Natural killer cell (primary cell): ENCODE results near the gene CACNG4. TPM values are rescaled to one million over a fixed set of nuclear protein-coding genes. Genes with fewer than 3 reads are reported as not detected.

Experiments used
- ATAC-seq, 3 donors: fragments of 150-1000 bp in 2 of 3; fragments of 200-7000 bp in 1 of 3; cut with Tn5 transposase; 1 replicate in 1 of 3; 2 replicates in 2 of 3; pipeline ENCODE4 v1.10.0; 2021; ENCODE audit warnings: mild to moderate bottlenecking in 2 of 3, moderate library complexity in 2 of 3
- DNase-seq, 2 donors: peaks; one replicate each; pipeline versions ENCODE4 v3.0.0 to v3.0.0-alpha.2; 2013 to 2021; ENCODE audit warnings: mixed read lengths in 1 of 2
- H3K27ac ChIP-seq: one replicate; pipeline ENCODE4 v1.5.1; 2013; ENCODE audit warnings: mild to moderate bottlenecking, low read length
- H3K27me3 ChIP-seq: one replicate; pipeline ENCODE4 v1.6.1; 2013; ENCODE audit warnings: low read length; ENCODE audit not compliant: control insufficient read depth, insufficient read depth
- H3K36me3 ChIP-seq: one replicate; pipeline ENCODE4 v1.6.1; 2013; ENCODE audit warnings: low read length; ENCODE audit not compliant: control insufficient read depth, insufficient read depth
- H3K4me1 ChIP-seq: one replicate; pipeline ENCODE4 v1.6.1; 2013; ENCODE audit warnings: low read length; ENCODE audit not compliant: control insufficient read depth, insufficient read depth
- H3K4me3 ChIP-seq: one replicate; pipeline ENCODE4 v1.5.1; 2013; ENCODE audit warnings: low read length
- H3K9me3 ChIP-seq: one replicate; pipeline ENCODE4 v1.6.1; 2013; ENCODE audit warnings: low read length; ENCODE audit not compliant: control insufficient read depth, insufficient read depth
- H3K27ac Mint-ChIP-seq, 2 donors: one replicate each; pipeline ENCODE4 v1.8.0; 2022; ENCODE audit warnings: mild to moderate bottlenecking in 2 of 2, mixed read lengths in 2 of 2, moderate library complexity in 1 of 2
- H3K27me3 Mint-ChIP-seq, 2 donors: one replicate each; pipeline ENCODE4 v1.8.0; 2022; ENCODE audit warnings: low read depth in 2 of 2, mixed read lengths in 2 of 2
- H3K36me3 Mint-ChIP-seq: one replicate; pipeline ENCODE4 v1.8.0; 2022; ENCODE audit warnings: mixed read lengths
- H3K4me1 Mint-ChIP-seq, 2 donors: one replicate each; pipeline ENCODE4 v1.8.0; 2022; ENCODE audit warnings: mixed read lengths in 2 of 2
- H3K4me3 Mint-ChIP-seq: one replicate; pipeline ENCODE4 v1.8.0; 2022; ENCODE audit warnings: mild to moderate bottlenecking, moderate library complexity, mixed read lengths
- H3K9me3 Mint-ChIP-seq, 2 donors: one replicate each; pipeline ENCODE4 v1.8.0; 2022; ENCODE audit warnings: mixed read lengths in 2 of 2
- WGBS: methylation state at CpG from one replicate; pipeline ENCODE4 v1.1.7; 2013; ENCODE audit warnings: missing lambda C conversion rate; ENCODE audit not compliant: insufficient coverage; 5-methylcytosine and 5-hydroxymethylcytosine counted together
- intact Hi-C: fragments of 100-400 bp; cut with micrococcal nuclease; formaldehyde crosslinking; loops from one replicate; pipeline ENCODE4 v1.14.2; 2022
- total RNA-seq, 4 donors: library from RNA; stranded (reverse); fragments of 120-200 nt in 1 of 4; gene quantifications; one replicate each; pipeline versions ENCODE4 v1.2.3 to v1.2.4, GENCODE V29; 2013 to 2022
- TF ChIP-seq, protein P1 (sequence below): fragments of 200-600 bp; IDR thresholded peaks from one replicate; pipeline ENCODE4 v1.8.0; 2022; ENCODE audit warnings: antibody characterized with exemption

CACNG4 gene
- total RNA-seq, 3 donors from 2014 or later (not counting 1 experiment from before 2014, with no cell fraction given) = not detected

DNA sequence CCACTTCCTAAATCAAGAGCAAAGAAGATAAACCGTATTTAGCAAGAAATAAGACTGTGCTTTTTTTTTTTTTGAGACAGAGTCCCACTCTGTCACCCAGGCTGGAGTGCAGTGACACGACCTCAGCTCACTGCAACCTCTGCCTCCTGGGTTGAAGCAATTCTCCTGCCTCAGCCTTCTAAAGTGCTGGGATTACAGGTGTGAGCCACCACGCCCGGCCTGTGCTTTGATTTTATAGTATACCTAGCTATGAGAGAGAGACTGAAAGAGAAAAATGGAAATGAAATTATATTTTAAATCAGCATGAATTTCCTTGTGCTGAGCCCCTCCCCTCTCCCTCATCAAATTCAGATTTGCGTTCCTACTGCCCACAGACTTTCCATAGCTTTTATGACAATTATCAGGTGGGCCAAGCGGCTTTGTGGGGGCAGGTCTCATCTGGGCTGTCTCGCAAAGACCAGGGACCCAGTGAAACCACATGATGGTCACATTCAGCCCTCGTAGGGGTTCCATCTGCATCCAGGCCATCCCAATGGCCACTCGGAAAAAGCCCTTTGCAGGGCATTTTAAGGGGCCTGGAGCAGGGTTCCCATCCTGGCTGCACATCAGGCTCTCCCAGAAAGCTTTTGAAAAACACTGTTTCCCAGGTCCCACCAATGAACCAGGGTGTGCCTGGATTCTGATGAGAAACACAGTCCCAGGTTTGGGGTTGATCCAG lies 88.4 kb downstream of the CACNG4 start:
- H3K36me3 ChIP-seq = no peaks in the 10 kb centered on the region
- TF ChIP-seq, protein P1, sequence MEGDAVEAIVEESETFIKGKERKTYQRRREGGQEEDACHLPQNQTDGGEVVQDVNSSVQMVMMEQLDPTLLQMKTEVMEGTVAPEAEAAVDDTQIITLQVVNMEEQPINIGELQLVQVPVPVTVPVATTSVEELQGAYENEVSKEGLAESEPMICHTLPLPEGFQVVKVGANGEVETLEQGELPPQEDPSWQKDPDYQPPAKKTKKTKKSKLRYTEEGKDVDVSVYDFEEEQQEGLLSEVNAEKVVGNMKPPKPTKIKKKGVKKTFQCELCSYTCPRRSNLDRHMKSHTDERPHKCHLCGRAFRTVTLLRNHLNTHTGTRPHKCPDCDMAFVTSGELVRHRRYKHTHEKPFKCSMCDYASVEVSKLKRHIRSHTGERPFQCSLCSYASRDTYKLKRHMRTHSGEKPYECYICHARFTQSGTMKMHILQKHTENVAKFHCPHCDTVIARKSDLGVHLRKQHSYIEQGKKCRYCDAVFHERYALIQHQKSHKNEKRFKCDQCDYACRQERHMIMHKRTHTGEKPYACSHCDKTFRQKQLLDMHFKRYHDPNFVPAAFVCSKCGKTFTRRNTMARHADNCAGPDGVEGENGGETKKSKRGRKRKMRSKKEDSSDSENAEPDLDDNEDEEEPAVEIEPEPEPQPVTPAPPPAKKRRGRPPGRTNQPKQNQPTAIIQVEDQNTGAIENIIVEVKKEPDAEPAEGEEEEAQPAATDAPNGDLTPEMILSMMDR = no peak

DNA sequence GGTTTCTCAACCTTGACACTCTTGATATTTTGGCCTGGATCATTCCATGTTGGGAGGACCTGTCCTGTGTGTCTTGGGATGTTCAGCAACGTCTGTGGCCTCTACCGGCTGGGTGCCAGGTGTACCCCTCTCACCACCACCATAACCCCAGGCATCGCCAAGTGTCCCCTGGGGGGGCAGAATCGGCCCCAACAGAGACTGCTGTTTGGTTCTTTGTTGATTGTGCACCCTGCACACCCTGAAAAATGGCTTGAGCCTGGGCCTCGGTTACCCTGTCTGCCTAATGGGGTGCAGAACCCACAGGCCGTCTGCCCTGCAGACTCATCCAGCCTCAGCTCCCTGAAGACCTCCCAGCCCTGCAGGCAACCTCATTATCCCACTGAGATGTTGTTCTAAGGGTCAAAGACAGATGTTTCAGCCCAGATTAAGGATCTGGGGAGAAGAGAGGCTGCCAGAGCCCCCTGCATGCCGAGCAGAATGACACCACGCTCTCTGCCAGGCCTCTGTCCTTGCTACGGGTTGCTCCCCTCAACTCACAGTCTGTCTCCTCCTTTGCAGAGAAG lies 89.0 kb downstream of the CACNG4 start:
- Mint-ChIP-seq H3K4me3 (no peak overlapping the region), H3K9me3 (peaks cover 2 to 6% of the 10 kb centered on the region in 2 donors), H3K4me1 (no peaks in the 10 kb centered on the region), H3K36me3 (peaks cover 5% of the 10 kb centered on the region), H3K27ac (no peak overlapping the region), H3K27me3 (no peaks in the 10 kb centered on the region)
- ATAC-seq (no peak), DNase-seq (no peak)
- no peak overlapping the region for H3K4me3 ChIP-seq
- no peak overlapping the region for H3K27ac ChIP-seq
- no peaks in the 10 kb centered on the region for H3K4me1 ChIP-seq
- H3K36me3 ChIP-seq = no peaks in the 10 kb centered on the region
- intact Hi-C loops = no loop called here
- peaks cover 15% of the 10 kb centered on the region for H3K9me3 ChIP-seq
- TF ChIP-seq, protein P1 = no peak
- WGBS = 94% methylated on average over 9 of the region's 9 CpGs
- no peaks in the 10 kb centered on the region for H3K27me3 ChIP-seq

More for the DNA sequence above, 88.4 kb downstream of the CACNG4 start:
- 93% methylated on average over 9 of the region's 9 CpGs for WGBS
- DNase-seq (no peak), ATAC-seq (no peak)
- intact Hi-C loops = no loop called here
- H3K27ac ChIP-seq = no peak overlapping the region
- H3K4me3 ChIP-seq = no peak overlapping the region
- no peaks in the 10 kb centered on the region for H3K4me1 ChIP-seq
- no peaks in the 10 kb centered on the region for H3K27me3 Mint-ChIP-seq
- H3K36me3 Mint-ChIP-seq = peaks cover 12% of the 10 kb centered on the region
- no peaks in the 10 kb centered on the region for H3K4me1 Mint-ChIP-seq
- H3K27ac Mint-ChIP-seq = no peak overlapping the region
- H3K9me3 Mint-ChIP-seq = peaks cover 2 to 9% of the 10 kb centered on the region in 2 donors
- no peaks in the 10 kb centered on the region for H3K27me3 ChIP-seq
- peaks cover 20% of the 10 kb centered on the region for H3K9me3 ChIP-seq
- H3K4me3 Mint-ChIP-seq = no peak overlapping the region

DNA sequence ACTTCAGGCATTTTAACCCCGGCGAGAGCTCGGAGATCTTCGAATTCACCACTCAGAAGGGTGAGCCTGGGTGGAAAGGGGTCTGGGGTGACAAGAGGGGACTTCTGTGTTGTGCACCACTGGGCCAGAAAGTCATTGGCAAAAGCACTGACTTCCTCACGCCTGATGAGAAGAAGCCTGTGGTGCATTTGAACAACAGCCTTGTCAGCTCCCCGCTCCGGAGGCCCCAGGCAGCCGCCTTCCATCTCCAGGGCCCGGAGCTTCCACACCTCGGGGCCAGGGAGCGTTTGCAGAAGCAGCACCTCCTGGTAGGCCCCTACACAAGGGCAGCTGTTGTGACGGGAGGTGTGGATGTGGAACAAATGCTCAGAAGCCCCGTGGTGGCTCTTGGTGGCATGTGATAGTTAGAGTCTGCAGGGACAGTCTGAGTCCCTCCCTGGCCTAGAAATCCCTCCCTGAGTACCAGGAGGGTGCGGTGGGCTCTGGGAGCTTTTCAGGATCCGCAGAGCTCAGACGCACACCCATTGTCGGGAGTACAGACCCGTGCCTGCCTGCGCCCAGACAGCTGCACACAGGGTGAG lies 89.6 kb downstream of the CACNG4 start:
- Histone ChIP-seq H3K27ac (no peak overlapping the region), H3K27me3 (no peaks in the 10 kb centered on the region), H3K4me3 (no peak overlapping the region), H3K4me1 (no peaks in the 10 kb centered on the region), H3K9me3 (peaks cover 12% of the 10 kb centered on the region), H3K36me3 (no peaks in the 10 kb centered on the region)
- TF ChIP-seq, protein P1 = no peak
- 92% methylated on average over 19 of the region's 19 CpGs for WGBS
- intact Hi-C loops = no loop called here
- ATAC-seq = no peak
- Mint-ChIP-seq H3K27ac (no peak overlapping the region), H3K9me3 (no peaks in the 10 kb centered on the region), H3K4me1 (no peaks in the 10 kb centered on the region), H3K4me3 (no peak overlapping the region), H3K27me3 (no peaks in the 10 kb centered on the region), H3K36me3 (no peaks in the 10 kb centered on the region)
- no peak for DNase-seq
